Neural cell (in vitro differentiated cells): ENCODE results near the gene NUCB1. TPM values are rescaled to one million over a fixed set of nuclear protein-coding genes. Genes with fewer than 3 reads are reported as not detected.

ENCODE experiments used
- H2AFZ ChIP-seq: fragments of 200-600, 300-800 bp; sonication (generic), shearing (Covaris generic); 2 replicates; pipeline ENCODE4 v1.6.0; 2014; ENCODE audit warnings: low read depth, mild to moderate bottlenecking, antibody characterized with exemption, low read length, moderate library complexity
- H3F3A ChIP-seq: fragments of 200-600 bp; shearing (Covaris generic); 2 replicates; pipeline ENCODE4 v1.6.1; 2016; ENCODE audit warnings: mild to moderate bottlenecking, moderate library complexity, mixed read lengths, antibody characterized with exemption, low read length; ENCODE audit not compliant: insufficient read depth, poor library complexity, severe bottlenecking
- H3K27ac ChIP-seq: fragments of 200-600, 300-800 bp; sonication (generic), shearing (Covaris generic); 2 replicates; pipeline ENCODE4 v1.5.1; 2014; ENCODE audit warnings: mild to moderate bottlenecking, low read length, moderate library complexity
- H3K27me3 ChIP-seq: fragments of 300-800, 200-600 bp; sonication (generic), shearing (Covaris generic); 2 replicates; pipeline ENCODE4 v1.6.0; 2014; ENCODE audit warnings: mild to moderate bottlenecking, low read depth, low read length, moderate library complexity; ENCODE audit not compliant: insufficient read depth
- H3K36me3 ChIP-seq: fragments of 300-800, 200-600 bp; sonication (generic), shearing (Covaris generic); 2 replicates; pipeline ENCODE4 v1.5.1; 2014; ENCODE audit warnings: mild to moderate bottlenecking, antibody characterized with exemption, low read length, moderate library complexity; ENCODE audit not compliant: insufficient read depth
- H3K4me2 ChIP-seq: fragments of 300-800, 200-600 bp; sonication (generic), shearing (Covaris generic); 2 replicates; pipeline ENCODE4 v1.6.0; 2014; ENCODE audit warnings: mild to moderate bottlenecking, low read length
- H3K4me3 ChIP-seq: fragments of 300-800, 200-600 bp; sonication (generic), shearing (Covaris generic); 2 replicates; pipeline ENCODE4 v1.5.1; 2014; ENCODE audit warnings: mild to moderate bottlenecking, low read length, moderate library complexity
- H3K79me2 ChIP-seq: fragments of 200-600 bp; shearing (Covaris generic); replicated peaks from 2 replicates; pipeline ENCODE4 v1.6.0; 2014; ENCODE audit warnings: mild to moderate bottlenecking, low read length, moderate library complexity; ENCODE audit not compliant: insufficient read depth
- H3K9ac ChIP-seq: fragments of 300-800, 200-600 bp; sonication (generic), shearing (Covaris generic); 2 replicates; pipeline ENCODE4 v1.6.1; 2016; ENCODE audit warnings: mild to moderate bottlenecking, low read length, mixed read lengths
- H3K9me2 ChIP-seq: fragments of 200-600 bp; shearing (Covaris generic); 2 replicates; pipeline ENCODE4 v1.6.1; 2016; ENCODE audit warnings: mild to moderate bottlenecking, low read length, mixed read lengths; ENCODE audit not compliant: insufficient read depth
- H3K9me3 ChIP-seq: fragments of 200-600, 300-800 bp; sonication (generic), shearing (Covaris generic); 2 replicates; pipeline ENCODE4 v1.6.1; 2016; ENCODE audit warnings: mild to moderate bottlenecking, mixed run types, low read length, moderate library complexity, mixed read lengths
- H4K20me1 ChIP-seq: fragments of 200-600 bp; shearing (Covaris generic); 2 replicates; pipeline ENCODE4 v1.6.1; 2016; ENCODE audit warnings: mild to moderate bottlenecking, mixed run types; ENCODE audit not compliant: insufficient read depth
- CTCF ChIP-seq: fragments of 450-650 bp; IDR thresholded peaks from 2 replicates; pipeline ENCODE4 v1.5.1; 2014; ENCODE audit warnings: antibody characterized with exemption, mild to moderate bottlenecking, moderate library complexity; ENCODE audit not compliant: poor library complexity, severe bottlenecking
- EP300 ChIP-seq: fragments of 450-650 bp; conservative IDR thresholded peaks from 2 replicates; pipeline ENCODE4 v1.6.1; 2014; ENCODE audit warnings: antibody characterized with exemption, mild to moderate bottlenecking, moderate library complexity; ENCODE audit not compliant: poor library complexity, severe bottlenecking
- EZH2 ChIP-seq: fragments of 200-600, 300-800 bp; shearing (Covaris generic), sonication (generic); IDR thresholded peaks from 2 replicates; pipeline ENCODE4 v1.6.1; 2014; ENCODE audit warnings: antibody characterized with exemption, low read length, borderline replicate concordance, mild to moderate bottlenecking; ENCODE audit not compliant: insufficient read depth, poor library complexity, severe bottlenecking
- MXI1 ChIP-seq: fragments of 450-650 bp; conservative IDR thresholded peaks from 2 replicates; pipeline ENCODE4 v1.6.1; 2014; ENCODE audit warnings: antibody characterized with exemption, mild to moderate bottlenecking; ENCODE audit not compliant: poor library complexity, severe bottlenecking
- POLR2AphosphoS5 ChIP-seq: IDR thresholded peaks from 2 replicates; pipeline ENCODE4 v1.6.1; 2012
- RAD21 ChIP-seq: fragments of 450-650 bp; conservative IDR thresholded peaks from 2 replicates; pipeline ENCODE4 v1.6.1; 2014; ENCODE audit warnings: antibody characterized with exemption, mild to moderate bottlenecking, moderate library complexity
- SMC3 ChIP-seq: fragments of 450-650 bp; conservative IDR thresholded peaks from 2 replicates; pipeline ENCODE4 v1.6.1; 2014; ENCODE audit warnings: antibody characterized with exemption, mild to moderate bottlenecking, moderate library complexity; ENCODE audit not compliant: poor library complexity
- TAF1 ChIP-seq: IDR thresholded peaks from 2 replicates; pipeline ENCODE4 v1.6.1; 2012; ENCODE audit warnings: low read depth
- polyA plus RNA-seq: library from polyadenylated mRNA; depleted of rRNA; stranded (reverse); fragments of >200 nt; gene quantifications from 2 replicates; pipeline ENCODE4 v1.2.3, GENCODE V29; 2014
- TF ChIP-seq, protein P1 (sequence below): IDR thresholded peaks from 2 replicates; pipeline ENCODE4 v1.6.1; 2012; ENCODE audit warnings: borderline replicate concordance

NUCB1 gene
- polyA plus RNA-seq, 1 donor from 2014 or later, result 80.0 TPM

- TF ChIP-seq EP300 (no peak), RAD21 (no peak)
Observed at GRCh38 chr19:48859711-48860572, 40.2 kb upstream of the NUCB1 start.

GRCh38 chr19:48861313-48861712 is 38.8 kb upstream of the NUCB1 start:
- H3K27me3 ChIP-seq, result no peaks in the 10 kb centered on the region
- H3K4me2 ChIP-seq, result no peak overlapping the region
- no peak for TF ChIP-seq CTCF
- TF ChIP-seq, protein P1, sequence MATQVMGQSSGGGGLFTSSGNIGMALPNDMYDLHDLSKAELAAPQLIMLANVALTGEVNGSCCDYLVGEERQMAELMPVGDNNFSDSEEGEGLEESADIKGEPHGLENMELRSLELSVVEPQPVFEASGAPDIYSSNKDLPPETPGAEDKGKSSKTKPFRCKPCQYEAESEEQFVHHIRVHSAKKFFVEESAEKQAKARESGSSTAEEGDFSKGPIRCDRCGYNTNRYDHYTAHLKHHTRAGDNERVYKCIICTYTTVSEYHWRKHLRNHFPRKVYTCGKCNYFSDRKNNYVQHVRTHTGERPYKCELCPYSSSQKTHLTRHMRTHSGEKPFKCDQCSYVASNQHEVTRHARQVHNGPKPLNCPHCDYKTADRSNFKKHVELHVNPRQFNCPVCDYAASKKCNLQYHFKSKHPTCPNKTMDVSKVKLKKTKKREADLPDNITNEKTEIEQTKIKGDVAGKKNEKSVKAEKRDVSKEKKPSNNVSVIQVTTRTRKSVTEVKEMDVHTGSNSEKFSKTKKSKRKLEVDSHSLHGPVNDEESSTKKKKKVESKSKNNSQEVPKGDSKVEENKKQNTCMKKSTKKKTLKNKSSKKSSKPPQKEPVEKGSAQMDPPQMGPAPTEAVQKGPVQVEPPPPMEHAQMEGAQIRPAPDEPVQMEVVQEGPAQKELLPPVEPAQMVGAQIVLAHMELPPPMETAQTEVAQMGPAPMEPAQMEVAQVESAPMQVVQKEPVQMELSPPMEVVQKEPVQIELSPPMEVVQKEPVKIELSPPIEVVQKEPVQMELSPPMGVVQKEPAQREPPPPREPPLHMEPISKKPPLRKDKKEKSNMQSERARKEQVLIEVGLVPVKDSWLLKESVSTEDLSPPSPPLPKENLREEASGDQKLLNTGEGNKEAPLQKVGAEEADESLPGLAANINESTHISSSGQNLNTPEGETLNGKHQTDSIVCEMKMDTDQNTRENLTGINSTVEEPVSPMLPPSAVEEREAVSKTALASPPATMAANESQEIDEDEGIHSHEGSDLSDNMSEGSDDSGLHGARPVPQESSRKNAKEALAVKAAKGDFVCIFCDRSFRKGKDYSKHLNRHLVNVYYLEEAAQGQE, result no peak
- no peaks in the 10 kb centered on the region for H3F3A ChIP-seq
- no peaks in the 10 kb centered on the region for H3K79me2 ChIP-seq
- no peak overlapping the region for H3K27ac ChIP-seq
- H3K36me3 ChIP-seq, result no peaks in the 10 kb centered on the region
- no peaks in the 10 kb centered on the region for H4K20me1 ChIP-seq
- no peaks in the 10 kb centered on the region for H3K9me2 ChIP-seq
- H3K4me3 ChIP-seq, result no peak overlapping the region
- H3K9me3 ChIP-seq, result no peaks in the 10 kb centered on the region
- H3K9ac ChIP-seq, result no peak overlapping the region
- no peak overlapping the region for H2AFZ ChIP-seq

More at GRCh38 chr19:48859711-48860572, 40.2 kb upstream of the NUCB1 start:
- Histone ChIP-seq H3K79me2 (no peaks in the 10 kb centered on the region), H3K9ac (no peak overlapping the region), H3F3A (no peaks in the 10 kb centered on the region), H3K27ac (no peak overlapping the region), H2AFZ (no peak overlapping the region), H3K36me3 (no peaks in the 10 kb centered on the region), H3K4me3 (no peak overlapping the region), H3K9me2 (no peaks in the 10 kb centered on the region), H3K9me3 (no peaks in the 10 kb centered on the region), H4K20me1 (no peaks in the 10 kb centered on the region), H3K4me2 (no peak overlapping the region), H3K27me3 (no peaks in the 10 kb centered on the region)

DNA sequence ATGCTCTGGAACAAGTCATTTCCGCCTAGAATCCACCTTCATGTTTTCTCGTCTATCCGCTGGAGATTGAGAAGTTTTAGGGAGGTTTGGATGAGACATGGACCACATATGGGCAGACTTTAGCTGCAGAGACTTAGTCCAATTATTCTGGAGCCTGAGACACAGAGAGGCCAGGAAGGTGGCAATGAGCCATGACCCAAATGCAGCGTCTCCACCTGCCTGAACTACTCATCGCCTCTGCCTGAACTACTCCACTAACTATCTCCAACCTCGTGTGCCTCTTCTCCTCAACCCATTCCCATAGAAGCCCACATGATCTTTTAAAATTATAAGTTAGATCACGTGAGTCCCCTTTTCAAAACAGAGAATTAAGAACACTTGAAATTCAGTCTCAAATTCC is 37.3 kb upstream of the NUCB1 start:
- no peaks in the 10 kb centered on the region for H3K9me3 ChIP-seq
- no peaks in the 10 kb centered on the region for H3F3A ChIP-seq
- no peaks in the 10 kb centered on the region for H4K20me1 ChIP-seq
- H3K4me2 ChIP-seq, result no peak overlapping the region
- no peak overlapping the region for H2AFZ ChIP-seq
- H3K9me2 ChIP-seq, result no peaks in the 10 kb centered on the region
- no peak overlapping the region for H3K27ac ChIP-seq
- H3K9ac ChIP-seq, result no peak overlapping the region
- H3K27me3 ChIP-seq, result no peaks in the 10 kb centered on the region
- H3K4me3 ChIP-seq, result no peak overlapping the region
- no peaks in the 10 kb centered on the region for H3K36me3 ChIP-seq
- no peaks in the 10 kb centered on the region for H3K79me2 ChIP-seq
- TF ChIP-seq POLR2AphosphoS5, result no peak
- TF ChIP-seq TAF1, result no peak
- TF ChIP-seq SMC3, result no peak
- no peak for TF ChIP-seq EZH2
- TF ChIP-seq MXI1, result no peak
- no peak for TF ChIP-seq EP300
- TF ChIP-seq RAD21, result no peak
- no peak for TF ChIP-seq CTCF
